LNCaP clone FGC (cell line): ENCODE data around the gene CXCL8.
A peak's percentile ranks its signal among the peaks of the same experiment; 100 is the strongest.
"Not testable (repeated sequence)": the region's sequence is repeated elsewhere in the genome, so short reads cannot be mapped to it uniquely, and the experiment has no call there.

Experiments used
- DNase-seq: peaks from one replicate; pipeline ENCODE4 v3.0.0-alpha.2; 2011; ENCODE audit warnings: low read depth
- H3K4me3 ChIP-seq: 2 replicates; pipeline ENCODE4 v1.5.1; 2011; ENCODE audit warnings: mild to moderate bottlenecking, low read depth, low read length, control low read depth
- CTCF ChIP-seq: IDR thresholded peaks from 2 replicates; pipeline ENCODE4 v1.5.1; 2012; ENCODE audit warnings: mild to moderate bottlenecking; ENCODE audit not compliant: control insufficient read depth, insufficient read depth; ENCODE audit errors: extremely low read depth

The CXCL8 gene

GRCh38 chr4:73740353-73740778 lies at the start of gene CXCL8:
TSS of gene CXCL8 (plus strand) at chr4:73740569. CDS start at chr4:73740659, 90 bp downstream.
- H3K4me3 ChIP-seq: no peak within 1 kb of the TSS
- TF ChIP-seq CTCF: no peak
- DNase-seq: peak; percentile 99

- H3K4me3 ChIP-seq, DNase-seq: not testable (repeated sequence)
Observed at GRCh38 chr4:73691201-73691600, 49.2 kb upstream of the CXCL8 start.

- no peak for DNase-seq
- no peak for TF ChIP-seq CTCF
Observed at GRCh38 chr4:73691759-73692158, 48.6 kb upstream of the CXCL8 start.

GRCh38 chr4:73692254-73692653 lies 48.1 kb upstream of the CXCL8 start:
- DNase-seq: peak; percentile 94
- no peak for TF ChIP-seq CTCF
- no peak overlapping the region for H3K4me3 ChIP-seq

More at GRCh38 chr4:73691759-73692158, 48.6 kb upstream of the CXCL8 start:
- H3K4me3 ChIP-seq: no peak overlapping the region

- DNase-seq: peak; percentile 91
- TF ChIP-seq CTCF: no peak
- H3K4me3 ChIP-seq: peak overlapping the region; percentile 21; the same call in 1 of the 2 replicates
Observed at GRCh38 chr4:73692701-73693100, 47.7 kb upstream of the CXCL8 start.

GRCh38 chr4:73693811-73694210 lies 46.6 kb upstream of the CXCL8 start:
- H3K4me3 ChIP-seq: no peak overlapping the region
- DNase-seq: no peak
- no peak for TF ChIP-seq CTCF

GRCh38 chr4:73698217-73698616 lies 42.2 kb upstream of the CXCL8 start:
- no peak overlapping the region for H3K4me3 ChIP-seq
- DNase-seq: no peak
- no peak for TF ChIP-seq CTCF

- no peak for TF ChIP-seq CTCF
- no peak for DNase-seq
- no peak overlapping the region for H3K4me3 ChIP-seq
Observed at GRCh38 chr4:73701116-73701515, 39.3 kb upstream of the CXCL8 start.
